CD14-positive monocyte (primary cell): ENCODE results near the gene RPL6. TPM values are rescaled to one million over a fixed set of nuclear protein-coding genes. Genes with fewer than 3 reads are reported as not detected.

Experiments used
- DNase-seq, 3 donors: peaks; one replicate each; pipeline ENCODE4 v3.0.0-alpha.2; 2011 to 2022
- H2AFZ ChIP-seq: 2 replicates; pipeline ENCODE4 v1.6.0; 2012; ENCODE audit warnings: mild to moderate bottlenecking, low read depth, low read length, inconsistent platforms; ENCODE audit not compliant: insufficient read depth, poor library complexity, severe bottlenecking
- H3K27ac ChIP-seq, 2 donors: 1 replicate in 1 of 2; 2 replicates in 1 of 2; pipeline ENCODE4 v1.5.1; 2012 to 2013; ENCODE audit warnings: low read length in 2 of 2, control low read depth in 1 of 2, inconsistent platforms in 1 of 2, low read depth in 1 of 2, mild to moderate bottlenecking in 1 of 2
- H3K27me3 ChIP-seq, 2 donors: one replicate each; pipeline versions ENCODE4 v1.6.0 to v1.6.1; 2011 to 2013; ENCODE audit warnings: low read length in 2 of 2; ENCODE audit not compliant: control insufficient read depth in 2 of 2, insufficient read depth in 2 of 2
- H3K36me3 ChIP-seq, 2 donors: replicated peaks in 1 of 2; 1 replicate in 1 of 2; 2 replicates in 1 of 2; pipeline versions ENCODE4 v1.5.1 to v1.6.1; 2012 to 2013; ENCODE audit warnings: low read length in 2 of 2, control low read depth in 1 of 2, inconsistent platforms in 1 of 2, mild to moderate bottlenecking in 1 of 2; ENCODE audit not compliant: insufficient read depth in 2 of 2, control insufficient read depth in 1 of 2
- H3K4me1 ChIP-seq, 2 donors: 1 replicate in 1 of 2; 2 replicates in 1 of 2; pipeline versions ENCODE4 v1.5.1 to v1.6.1; 2012 to 2013; ENCODE audit warnings: low read length in 2 of 2, control low read depth in 1 of 2, inconsistent platforms in 1 of 2, mild to moderate bottlenecking in 1 of 2, moderate library complexity in 1 of 2; ENCODE audit not compliant: insufficient read depth in 2 of 2, control insufficient read depth in 1 of 2
- H3K4me2 ChIP-seq: replicated peaks from 2 replicates; pipeline ENCODE3; 2012; ENCODE audit warnings: low read length, moderate library complexity, mild to moderate bottlenecking; ENCODE audit not compliant: poor library complexity, severe bottlenecking; ENCODE audit errors: extremely low read depth
- H3K4me3 ChIP-seq, 3 experiments: fragments of 200-600 bp in 1 of 3; sonication (generic) in 1 of 3; replicated peaks in 1 of 3; 1 replicate in 2 of 3; 2 replicates in 1 of 3; pipeline ENCODE4 v1.5.1; 2011 to 2013; ENCODE audit warnings: low read length in 3 of 3, mild to moderate bottlenecking in 3 of 3, control low read depth in 2 of 3, low read depth in 2 of 3, inconsistent platforms in 1 of 3, moderate library complexity in 1 of 3
- H3K79me2 ChIP-seq: 2 replicates; pipeline ENCODE4 v1.6.0; 2012; ENCODE audit warnings: mild to moderate bottlenecking, control low read depth, inconsistent platforms, low read length, moderate library complexity; ENCODE audit not compliant: insufficient read depth
- H3K9ac ChIP-seq: 2 replicates; pipeline ENCODE4 v1.6.0; 2017; ENCODE audit warnings: low read length, mild to moderate bottlenecking; ENCODE audit not compliant: insufficient read depth, poor library complexity, severe bottlenecking
- H3K9me3 ChIP-seq, 2 donors: replicated peaks in 1 of 2; 1 replicate in 1 of 2; 2 replicates in 1 of 2; pipeline versions ENCODE4 v1.5.1 to v1.6.1; 2012 to 2013; ENCODE audit warnings: low read length in 2 of 2, control low read depth in 1 of 2; ENCODE audit not compliant: control insufficient read depth in 1 of 2, insufficient read depth in 1 of 2
- H4K20me1 ChIP-seq: 2 replicates; pipeline ENCODE4 v1.6.0; 2012; ENCODE audit warnings: mild to moderate bottlenecking, low read length, control low read depth, moderate library complexity; ENCODE audit not compliant: insufficient read depth
- H3K27ac Mint-ChIP-seq, 7 donors: one replicate each; pipeline ENCODE4 v1.8.0; 2020; ENCODE audit warnings: mild to moderate bottlenecking in 7 of 7, mixed read lengths in 7 of 7, moderate library complexity in 6 of 7, inconsistent platforms in 2 of 7
- H3K27me3 Mint-ChIP-seq, 3 donors: one replicate each; pipeline ENCODE4 v1.8.0; 2021 to 2022; ENCODE audit warnings: low read depth in 3 of 3, mild to moderate bottlenecking in 3 of 3, mixed read lengths in 3 of 3, moderate library complexity in 3 of 3, inconsistent platforms in 1 of 3
- H3K36me3 Mint-ChIP-seq, 2 donors: one replicate each; pipeline ENCODE4 v1.8.0; 2020; ENCODE audit warnings: mixed read lengths in 2 of 2, inconsistent platforms in 1 of 2, mild to moderate bottlenecking in 1 of 2
- H3K4me1 Mint-ChIP-seq: one replicate; pipeline ENCODE4 v1.8.0; 2020; ENCODE audit warnings: mild to moderate bottlenecking, mixed read lengths
- H3K4me3 Mint-ChIP-seq, 2 donors: one replicate each; pipeline ENCODE4 v1.8.0; 2020; ENCODE audit warnings: mild to moderate bottlenecking in 2 of 2, mixed read lengths in 2 of 2, moderate library complexity in 1 of 2
- H3K9me3 Mint-ChIP-seq, 7 donors: one replicate each; pipeline ENCODE4 v1.8.0; 2020 to 2022; ENCODE audit warnings: mixed read lengths in 7 of 7, mild to moderate bottlenecking in 6 of 7, moderate library complexity in 6 of 7, inconsistent platforms in 2 of 7
- WGBS: methylation state at CpG from one replicate; pipeline ENCODE4 v1.1.5; 2013; ENCODE audit warnings: missing lambda C conversion rate; ENCODE audit not compliant: insufficient coverage; 5-methylcytosine and 5-hydroxymethylcytosine counted together
- intact Hi-C, 2 donors: fragments of 100-400 bp; cut with micrococcal nuclease; formaldehyde crosslinking; loops; one replicate each; pipeline versions ENCODE4 v1.15.0 to v1.15.1; 2023
- polyA plus RNA-seq, 3 donors: library from polyadenylated mRNA; depleted of rRNA in 1 of 3; unstranded in 2 of 3; stranded (reverse) in 1 of 3; fragments of 300-500 nt in 2 of 3; fragments of >200 nt in 1 of 3; fragmentation: Illumina TruSeq in 2 of 3; gene quantifications; 1 replicate in 2 of 3; 2 replicates in 1 of 3; pipeline ENCODE4 v1.2.3, GENCODE V29; 2012 to 2021
- TF ChIP-seq, protein P1 (sequence below): fragments of 200-600 bp; IDR thresholded peaks from one replicate; pipeline ENCODE4 v1.8.0; 2022; ENCODE audit warnings: antibody characterized with exemption, mild to moderate bottlenecking

Gene RPL6
- polyA plus RNA-seq, 3 donors = 201 to 1,124 (median 259) TPM

DNA sequence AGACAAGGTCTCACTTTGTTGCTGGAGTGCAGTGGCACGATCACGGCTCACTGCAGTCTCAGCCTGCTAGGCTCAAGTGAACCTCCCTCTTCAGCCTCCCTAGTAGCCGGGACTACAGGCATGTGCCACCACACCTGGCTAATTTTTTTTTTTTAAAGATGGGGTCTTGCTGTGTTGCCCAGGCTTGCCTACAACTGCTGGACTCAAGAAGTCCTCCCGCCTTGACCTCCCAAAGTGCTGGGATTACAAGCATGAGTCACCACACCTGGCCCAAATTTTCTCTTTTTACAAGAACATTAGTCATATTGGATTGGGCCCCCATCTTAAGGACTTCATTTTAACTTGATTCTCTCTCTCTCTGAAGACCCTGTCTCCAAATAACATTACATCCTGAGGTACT lies 20.2 kb downstream of the RPL6 start:
- Histone ChIP-seq H3K4me1 (peaks cover 17 to 22% of the 10 kb centered on the region in 2 donors), H3K4me3 (no peak overlapping the region), H3K36me3 (no peaks in the 10 kb centered on the region), H3K79me2 (no peaks in the 10 kb centered on the region), H4K20me1 (no peaks in the 10 kb centered on the region), H3K9me3 (no peaks in the 10 kb centered on the region), H3K27me3 (no peaks in the 10 kb centered on the region), H3K27ac (no peak overlapping the region), H3K4me2 (no peak overlapping the region), H3K9ac (no peak overlapping the region), H2AFZ (no peak overlapping the region)
- peaks cover 16% of the 10 kb centered on the region for H3K4me1 Mint-ChIP-seq
- intact Hi-C loops = loop anchor here in 1 of 2 donors (10.0 kb wide), 1 partner anchor 264 kb away; the partner anchor contains the start of gene TRAFD1
- no peak overlapping the region for H3K4me3 Mint-ChIP-seq
- WGBS = 90% methylated on average over 1 of the region's 4 CpGs
- H3K27me3 Mint-ChIP-seq = peaks cover 5 to 11% (median 9%) of the 10 kb centered on the region in 3 donors
- H3K36me3 Mint-ChIP-seq = no peaks in the 10 kb centered on the region
- no peak for DNase-seq
- TF ChIP-seq, protein P1, sequence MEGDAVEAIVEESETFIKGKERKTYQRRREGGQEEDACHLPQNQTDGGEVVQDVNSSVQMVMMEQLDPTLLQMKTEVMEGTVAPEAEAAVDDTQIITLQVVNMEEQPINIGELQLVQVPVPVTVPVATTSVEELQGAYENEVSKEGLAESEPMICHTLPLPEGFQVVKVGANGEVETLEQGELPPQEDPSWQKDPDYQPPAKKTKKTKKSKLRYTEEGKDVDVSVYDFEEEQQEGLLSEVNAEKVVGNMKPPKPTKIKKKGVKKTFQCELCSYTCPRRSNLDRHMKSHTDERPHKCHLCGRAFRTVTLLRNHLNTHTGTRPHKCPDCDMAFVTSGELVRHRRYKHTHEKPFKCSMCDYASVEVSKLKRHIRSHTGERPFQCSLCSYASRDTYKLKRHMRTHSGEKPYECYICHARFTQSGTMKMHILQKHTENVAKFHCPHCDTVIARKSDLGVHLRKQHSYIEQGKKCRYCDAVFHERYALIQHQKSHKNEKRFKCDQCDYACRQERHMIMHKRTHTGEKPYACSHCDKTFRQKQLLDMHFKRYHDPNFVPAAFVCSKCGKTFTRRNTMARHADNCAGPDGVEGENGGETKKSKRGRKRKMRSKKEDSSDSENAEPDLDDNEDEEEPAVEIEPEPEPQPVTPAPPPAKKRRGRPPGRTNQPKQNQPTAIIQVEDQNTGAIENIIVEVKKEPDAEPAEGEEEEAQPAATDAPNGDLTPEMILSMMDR = no peak
- H3K27ac Mint-ChIP-seq = no peak overlapping the region
- peaks cover 0 to 1% (median 0%) of the 10 kb centered on the region in 7 donors for H3K9me3 Mint-ChIP-seq

DNA sequence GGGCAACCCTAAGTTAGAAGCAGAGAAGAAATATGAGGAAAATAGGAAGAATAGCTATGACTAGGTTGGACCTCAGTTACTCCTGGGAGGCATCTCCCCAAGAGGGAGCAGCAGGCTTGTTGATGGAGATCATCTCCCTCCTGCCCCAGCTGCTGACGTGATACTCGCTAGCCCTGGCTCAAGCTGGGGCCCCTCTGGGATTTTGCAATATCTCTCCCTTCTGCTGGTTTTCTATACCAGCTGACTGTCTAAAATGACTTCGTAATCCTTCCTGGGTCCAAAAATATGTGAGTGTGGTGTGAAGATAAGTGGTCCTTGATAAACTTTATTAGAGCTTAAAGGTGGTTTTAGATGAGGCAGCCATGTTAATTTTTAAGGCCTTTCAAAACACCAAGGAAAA lies 22.7 kb downstream of the RPL6 start:
- TF ChIP-seq, protein P1 = no peak
- Mint-ChIP-seq H3K4me3 (no peak overlapping the region), H3K9me3 (no peaks in the 10 kb centered on the region), H3K27me3 (peaks cover 0 to 11% (median 9%) of the 10 kb centered on the region in 3 donors), H3K4me1 (peaks cover 26% of the 10 kb centered on the region), H3K36me3 (no peaks in the 10 kb centered on the region), H3K27ac (peak overlapping the region in 4 of 7 donors; percentile 27 to 73 (median 64))
- Histone ChIP-seq H3K36me3 (no peaks in the 10 kb centered on the region), H3K9ac (peak overlapping the region; percentile 4), H3K4me1 (peaks cover 26 to 32% of the 10 kb centered on the region in 2 donors), H3K4me2 (peak overlapping the region; percentile 27), H3K27ac (peak overlapping the region in 1 of 2 donors; percentile 15), H3K4me3 (no peak overlapping the region), H3K79me2 (peaks cover 3% of the 10 kb centered on the region), H4K20me1 (no peaks in the 10 kb centered on the region), H2AFZ (peak overlapping the region; percentile 76), H3K27me3 (no peaks in the 10 kb centered on the region), H3K9me3 (no peaks in the 10 kb centered on the region)
- DNase-seq = peak; percentile 32 to 44 (median 41)
- intact Hi-C loops = loop anchor here in 1 of 2 donors (10.0 kb wide), 1 partner anchor 262 kb away; the partner anchor contains the start of gene TRAFD1
- no CpG with 5 or more reads among the region's 3 CpGs for WGBS
